ENCODE results near the gene KCNJ6.

The KCNJ6 gene

DNA sequence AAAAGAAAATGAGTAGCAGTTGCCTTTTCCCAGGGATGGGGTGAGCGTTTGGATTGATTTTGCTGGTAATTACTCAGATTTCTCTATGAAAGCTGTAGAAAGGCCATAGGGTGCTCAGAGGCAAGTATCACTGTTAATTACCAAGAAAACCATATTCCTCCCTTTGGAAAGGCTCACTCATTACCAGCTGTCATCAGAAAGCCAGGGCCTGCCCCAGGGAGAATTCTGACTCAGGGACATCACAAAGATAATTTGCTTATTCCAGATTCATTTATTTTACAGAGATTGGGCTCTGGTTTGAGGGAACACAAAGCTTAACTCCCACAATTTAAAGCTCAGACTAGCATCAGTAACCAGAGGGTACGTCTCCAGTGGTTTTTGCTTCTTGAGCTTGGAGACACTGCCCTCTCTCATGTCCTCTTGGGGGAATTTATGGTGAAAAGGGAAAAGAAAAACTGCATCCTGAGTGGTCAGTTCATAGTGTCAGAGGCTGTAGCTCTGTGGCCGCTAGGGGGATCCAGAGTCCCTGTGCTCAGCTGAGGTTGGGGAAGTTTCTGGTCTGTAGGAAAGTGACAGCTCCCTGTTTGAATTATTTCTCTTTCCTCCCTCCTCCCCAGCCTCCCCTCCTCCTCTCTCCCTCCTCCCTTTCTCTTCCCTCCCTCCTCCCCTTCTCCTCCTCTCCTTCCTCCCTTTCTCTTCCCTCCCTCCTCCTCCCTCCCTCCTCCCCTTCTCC lies 204.3 kb downstream of the KCNJ6 start:
- no peak for DNase-seq

DNA sequence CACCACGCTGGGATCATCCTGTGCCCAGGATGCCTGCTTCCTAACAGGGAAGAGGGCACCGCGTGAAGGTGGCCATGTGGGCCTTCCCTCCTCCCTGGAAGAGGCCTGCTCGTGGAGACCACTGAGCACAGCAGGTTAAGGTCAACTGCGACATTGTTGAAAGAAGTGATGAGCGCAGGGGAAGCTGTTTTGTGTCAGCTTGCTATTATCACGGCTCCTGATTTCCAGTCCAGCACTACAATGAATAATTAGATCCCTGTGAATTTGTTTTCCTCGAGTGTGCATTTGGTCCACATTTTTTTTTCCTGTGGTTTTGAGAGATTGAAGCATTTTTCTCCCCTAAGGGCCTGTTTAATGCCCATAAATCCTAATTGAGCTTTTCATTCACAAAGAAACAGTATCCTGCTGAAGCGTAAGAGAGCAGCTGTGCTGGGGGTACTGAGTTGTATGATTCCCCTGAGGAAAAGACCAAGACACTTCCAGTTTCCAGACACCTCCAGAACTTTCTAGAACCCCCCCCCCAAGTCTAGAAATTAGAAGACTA lies 204.9 kb downstream of the KCNJ6 start:
- DNase-seq: no peak

- no peak for DNase-seq
Measured at GRCh38 chr21:37710546-37711285, 205.5 kb downstream of the KCNJ6 start.

DNA sequence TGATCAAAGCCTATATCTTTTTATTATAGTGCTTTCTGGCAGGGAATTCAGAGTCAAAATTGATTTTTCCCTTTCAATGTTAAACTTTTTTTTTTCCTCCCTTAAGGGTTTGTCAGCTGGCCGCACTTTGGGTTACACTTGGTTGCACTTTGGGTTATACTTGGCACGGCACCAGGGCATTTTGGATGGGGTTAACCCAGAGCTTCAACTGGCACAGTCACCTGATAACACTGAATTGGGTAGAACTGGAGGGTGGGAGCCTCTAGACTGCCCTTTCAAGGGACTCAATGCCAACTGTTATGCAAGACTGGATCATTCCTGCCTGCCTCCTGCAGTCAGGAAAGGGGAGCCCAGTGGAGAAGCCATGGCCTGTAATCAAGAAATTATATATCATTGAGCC lies 211.5 kb downstream of the KCNJ6 start:
- DNase-seq: no peak

DNA sequence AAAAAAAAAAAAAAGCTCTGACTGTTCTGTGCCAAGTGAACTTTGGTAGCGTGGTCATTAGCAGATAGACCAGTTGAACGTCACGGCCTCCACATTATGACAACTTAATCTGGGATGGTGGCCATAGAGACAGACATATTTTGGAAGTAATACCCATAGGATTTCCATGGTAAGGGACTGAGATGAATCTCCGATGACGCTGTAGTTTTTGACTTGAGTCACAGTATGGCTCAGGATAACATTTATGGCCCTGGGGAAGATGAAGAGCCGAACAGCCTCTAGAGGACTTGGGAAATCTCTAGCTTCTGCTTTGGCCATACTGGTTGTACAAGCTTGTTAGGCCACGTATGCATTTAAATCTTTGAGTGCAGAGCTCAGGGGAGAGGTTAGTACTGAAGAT lies 214.0 kb downstream of the KCNJ6 start:
- no peak for DNase-seq

DNA sequence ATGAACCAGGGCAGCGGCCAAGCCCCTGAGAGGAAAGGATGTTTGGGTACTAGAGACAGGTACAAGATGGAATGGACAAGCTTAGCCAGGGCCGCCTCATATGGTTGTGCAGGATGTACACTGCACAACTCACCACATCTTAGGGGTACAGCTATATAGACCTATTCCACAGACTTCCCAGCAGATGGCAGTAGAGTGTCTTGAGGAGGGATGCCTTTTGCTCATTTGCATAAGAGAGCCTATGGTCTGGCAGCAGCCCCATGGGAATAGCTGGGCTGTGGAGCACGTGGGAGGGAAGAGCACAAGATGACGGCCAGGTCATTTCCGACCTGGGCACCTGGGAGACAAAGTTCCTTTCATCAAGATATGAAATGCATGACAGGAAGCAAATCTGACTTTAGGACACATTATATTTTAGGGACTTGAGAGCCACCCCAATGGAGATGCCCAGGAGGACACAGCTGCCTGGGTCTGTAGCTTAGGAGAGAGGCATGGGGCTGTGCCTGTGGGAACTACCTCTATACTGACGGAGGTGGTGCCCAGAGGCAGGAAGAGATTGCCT lies 215.5 kb downstream of the KCNJ6 start:
- no peak for DNase-seq

DNA sequence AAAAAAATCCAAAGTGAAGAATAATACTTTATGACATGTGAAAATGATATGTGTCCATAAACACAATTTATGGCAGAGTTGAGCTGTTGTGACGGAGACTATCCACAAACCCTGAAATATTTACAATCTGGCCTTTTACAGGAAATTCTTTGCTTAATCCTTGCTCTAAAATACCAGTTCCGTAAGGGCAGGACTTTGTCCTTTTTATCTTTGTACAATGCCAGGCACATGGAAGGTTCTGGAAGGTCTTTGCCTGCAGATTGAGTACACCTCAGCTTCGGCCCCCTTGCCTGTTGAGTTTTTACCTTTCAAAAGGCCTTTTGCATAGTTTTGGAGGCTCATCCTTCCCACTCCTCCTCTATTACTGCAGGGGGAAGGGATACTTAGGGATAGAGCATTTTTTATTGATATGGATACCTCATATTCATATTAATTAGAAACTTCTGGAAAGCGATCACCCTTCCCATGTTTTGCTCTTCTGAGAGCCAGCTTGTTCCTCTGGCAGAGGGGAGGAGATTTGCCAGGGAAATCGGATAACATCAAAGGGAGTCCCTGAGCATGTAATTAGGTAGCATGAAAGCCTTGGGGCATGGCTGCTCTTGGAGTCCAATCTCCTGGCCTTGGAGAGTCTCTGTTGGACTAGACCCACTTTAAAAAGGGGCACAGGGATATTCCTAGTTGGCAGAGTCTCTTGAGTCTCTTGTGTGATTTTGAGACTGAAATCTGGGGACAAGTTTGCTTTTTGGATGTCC lies 217.1 kb downstream of the KCNJ6 start:
- DNase-seq: no peak

GRCh38 chr21:37696936-37697335 lies 219.3 kb downstream of the KCNJ6 start:
- no peak for DNase-seq

GRCh38 chr21:37695111-37695510 lies 221.1 kb downstream of the KCNJ6 start:
- DNase-seq: no peak

DNA sequence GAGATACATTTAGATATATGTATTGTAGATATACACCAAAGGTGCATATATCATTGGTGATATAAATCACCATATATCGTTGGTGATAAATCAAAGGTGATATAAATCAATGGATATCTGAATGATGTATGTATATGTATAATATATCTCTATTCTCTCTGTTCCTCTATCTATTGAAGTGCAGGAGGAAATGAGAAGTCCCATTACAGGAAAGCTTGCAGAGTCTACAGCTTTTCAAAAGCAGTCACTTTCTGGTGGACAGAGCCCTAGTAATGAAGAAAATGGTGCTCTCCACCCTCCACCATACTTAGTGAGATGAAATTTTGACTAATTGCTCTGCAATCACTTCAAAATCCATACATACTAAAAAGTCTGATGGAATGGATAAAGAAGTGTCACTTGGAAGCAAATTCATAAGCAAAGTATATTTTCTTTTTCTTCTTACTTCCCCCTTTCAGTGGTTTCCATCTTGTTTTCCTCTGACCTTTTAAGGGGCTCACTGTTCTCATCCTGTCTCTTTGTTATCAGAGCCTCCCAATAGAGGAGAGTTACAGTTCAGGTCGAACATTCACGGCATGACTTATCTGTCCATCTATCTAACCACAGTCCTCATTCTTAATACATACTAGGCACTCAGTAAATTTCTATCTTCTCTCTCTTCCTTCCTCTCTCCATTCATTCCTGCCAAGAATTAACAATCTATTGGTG lies 227.2 kb downstream of the KCNJ6 start:
- no peak for DNase-seq

DNA sequence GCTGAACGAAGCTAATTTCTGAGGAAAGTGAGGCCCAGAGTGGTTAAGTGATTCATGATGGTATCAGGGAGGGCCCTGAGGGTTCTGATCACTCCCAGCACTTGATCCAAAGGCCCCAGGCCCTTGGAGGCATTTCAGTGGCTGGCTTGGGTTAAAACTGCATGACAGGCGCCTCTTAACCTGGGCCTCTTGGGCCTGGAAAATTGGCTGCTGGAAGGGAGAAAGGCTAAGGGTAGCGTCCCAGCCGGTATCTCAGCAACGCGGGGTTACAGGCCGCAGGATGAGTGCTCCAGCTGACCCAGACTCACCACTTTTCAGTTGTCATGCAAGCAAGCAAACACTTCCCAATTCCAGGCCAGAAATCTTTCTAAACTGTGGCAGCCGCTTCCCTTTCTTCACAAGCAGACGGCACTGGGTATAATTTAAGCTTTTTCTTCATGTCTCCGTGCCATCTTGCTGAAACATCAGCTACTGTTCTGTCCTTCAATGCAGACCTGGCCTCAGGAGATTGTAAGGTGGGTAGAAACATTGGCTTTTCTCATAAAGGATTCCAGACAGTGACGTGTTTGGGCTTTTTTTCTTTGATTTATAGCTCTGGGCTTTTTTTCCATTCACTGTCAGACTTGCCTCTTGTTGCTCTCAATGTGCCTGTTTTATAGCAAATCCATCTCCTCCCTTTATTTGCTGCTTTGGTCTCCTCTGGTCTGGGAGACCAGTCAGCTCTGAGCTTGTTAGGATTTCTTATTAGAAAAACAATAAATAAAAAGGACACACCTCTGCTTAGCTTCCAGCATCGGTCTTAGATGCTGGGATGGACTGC lies 229.1 kb downstream of the KCNJ6 start:
- no peak for DNase-seq

GRCh38 chr21:37684547-37684946 lies 231.7 kb downstream of the KCNJ6 start:
- DNase-seq: no peak

GRCh38 chr21:37684115-37684493 lies 232.2 kb downstream of the KCNJ6 start:
- DNase-seq: no peak

GRCh38 chr21:37683396-37684114 lies 232.7 kb downstream of the KCNJ6 start:
- DNase-seq: no peak

GRCh38 chr21:37682966-37683365 lies 233.3 kb downstream of the KCNJ6 start:
- DNase-seq: no peak

DNA sequence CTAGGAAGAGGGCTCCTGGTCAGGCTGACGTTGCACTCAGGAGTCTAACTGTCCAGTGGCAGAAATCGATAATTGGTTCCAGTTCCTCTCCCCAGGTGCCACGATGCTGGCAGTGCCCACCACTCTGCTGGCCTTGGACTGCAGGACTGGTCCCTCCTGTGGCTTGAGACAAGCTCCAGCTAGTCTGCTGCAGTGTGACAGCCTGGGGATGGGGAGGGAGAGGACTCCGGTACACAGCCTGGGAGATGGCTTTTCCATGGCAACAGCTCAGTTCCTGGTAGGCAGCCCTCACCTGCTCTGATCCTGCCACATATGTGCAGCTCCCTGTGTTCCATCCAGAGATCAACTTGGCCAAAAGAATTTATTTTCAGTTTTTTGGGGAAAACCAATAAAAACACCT lies 239.3 kb downstream of the KCNJ6 start:
- DNase-seq: no peak

DNA sequence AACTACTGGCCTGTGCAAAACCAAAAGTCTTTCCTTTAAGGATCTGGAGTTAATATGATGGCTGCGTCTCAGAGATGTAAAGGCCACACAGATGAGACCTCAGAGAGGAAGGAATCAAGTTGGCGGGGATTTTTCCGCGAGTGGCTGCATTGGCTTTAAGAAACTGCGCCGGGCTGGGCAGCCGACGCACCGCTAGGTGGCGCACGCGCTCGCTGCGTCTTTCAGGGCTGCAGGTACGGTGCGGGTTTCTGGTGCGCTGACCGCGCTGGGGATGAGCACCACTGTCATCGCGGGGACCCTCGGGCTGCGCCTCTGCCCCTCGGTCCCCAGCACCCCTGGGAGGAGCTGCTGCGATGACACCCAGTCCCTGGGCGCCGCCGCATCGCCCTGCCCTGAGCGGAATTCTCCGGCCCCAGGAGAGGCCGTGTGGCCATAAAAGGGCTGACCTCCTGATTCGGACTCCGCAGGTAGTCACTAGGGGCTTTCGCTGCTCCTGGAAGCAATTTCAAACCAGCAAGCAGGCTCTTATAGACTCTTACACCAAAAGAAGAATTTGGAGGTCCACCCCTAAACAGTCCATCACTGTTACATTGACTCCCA lies 241.0 kb downstream of the KCNJ6 start:
- peak; percentile 39 for DNase-seq

- DNase-seq: no peak
Measured at GRCh38 chr21:37673801-37674575, 242.3 kb downstream of the KCNJ6 start.

DNA sequence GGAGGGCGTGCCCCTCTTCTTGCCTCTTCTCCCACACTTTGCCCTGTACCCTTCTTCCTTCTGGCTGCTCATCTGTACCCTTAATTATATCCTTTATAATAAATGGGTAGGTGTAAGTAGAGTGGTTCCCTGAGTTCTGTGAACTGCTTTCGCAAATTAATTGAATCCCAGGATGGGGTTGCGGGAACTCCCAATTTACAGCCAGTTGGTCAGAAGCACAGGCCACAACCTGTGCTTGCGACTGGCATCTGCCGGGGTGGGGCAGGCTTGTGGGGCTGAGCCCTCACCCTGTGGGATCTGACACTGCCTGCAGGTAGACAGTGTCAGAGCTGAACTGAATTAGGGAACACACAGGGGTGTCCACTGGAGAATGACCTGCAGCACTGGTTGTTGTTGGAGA lies 244.9 kb downstream of the KCNJ6 start:
- no peak for DNase-seq

GRCh38 chr21:37670883-37671282 lies 245.4 kb downstream of the KCNJ6 start:
- DNase-seq: no peak

All from T-helper 9 cell (primary cell).